ENCODE measurements around the gene GPSM3. TPM values are rescaled to one million over a fixed set of nuclear protein-coding genes. Genes with fewer than 3 reads are reported as not detected.

Gene GPSM3
- total and polyA plus RNA-seq, 2 of the 13 experiments (the other 11 are each of a cell fraction or from before 2014, with no cell fraction given) = 0.18 to 6.2 TPM

- TF ChIP-seq GTF3A (CRISPR knock-in tag; conservative IDR thresholded peaks at IDR 0.05) = no peak
Observed at GRCh38 chr6:32184084-32184640, 8.3 kb downstream of the GPSM3 start, which contains the start of gene AGER (continued).

GRCh38 chr6:32183483-32184083 lies 8.9 kb downstream of the GPSM3 start:
- no peaks in the 10 kb centered on the region for H3K9me3 ChIP-seq (ENCODE audit: low read length)
- no peak for TF ChIP-seq CTCF (CRISPR knock-in tag; IDR thresholded peaks at IDR 0.05)
- TF ChIP-seq ZNF605 (CRISPR knock-in tag; IDR thresholded peaks at IDR 0.05) = no peak
- TF ChIP-seq ZNF354B (CRISPR knock-in tag; IDR thresholded peaks at IDR 0.05) = no peak
- no peak for TF ChIP-seq ZNF607 (CRISPR knock-in tag; IDR thresholded peaks at IDR 0.05; ENCODE audit: borderline replicate concordance)
- TF ChIP-seq HNF1B (CRISPR knock-in tag; IDR thresholded peaks at IDR 0.05) = no peak
- no peak for TF ChIP-seq ZC3H4 (CRISPR knock-in tag; IDR thresholded peaks at IDR 0.05; ENCODE audit: borderline replicate concordance)
- 0 out of 2 replicates have a peak, but pooled peaks have one; percentile 9 for TF ChIP-seq ZNF446 (CRISPR knock-in tag; IDR thresholded peaks at IDR 0.05)
- TF ChIP-seq MAF1 (CRISPR knock-in tag; IDR thresholded peaks at IDR 0.05; ENCODE audit: borderline replicate concordance) = no peak
- TF ChIP-seq HNRNPK (IDR thresholded peaks at IDR 0.05; ENCODE audit: low read depth, low read length, poor library complexity, severe bottlenecking) = no peak
- 0 out of 2 replicates have a peak, but pooled peaks have one; percentile 2 for TF ChIP-seq RXRA (CRISPR knock-in tag; IDR thresholded peaks at IDR 0.05)
- no peak for TF ChIP-seq NFAT5 (CRISPR knock-in tag; IDR thresholded peaks at IDR 0.05)
- TF ChIP-seq POLR2A (IDR thresholded peaks at IDR 0.05; ENCODE audit: insufficient read depth in 1 of 2, low read depth in 2 of 2, low read length in 2 of 2) = 0 out of 4 replicates have a peak, but pooled peaks of 1 of the 2 experiments have one; percentile 3
- peak; percentile 79 for TF ChIP-seq AGO2 (optimal IDR thresholded peaks at IDR 0.05; ENCODE audit: low read depth, low read length)

More at GRCh38 chr6:32183483-32184083, 8.9 kb downstream of the GPSM3 start:
- Histone ChIP-seq H4K20me1 (ENCODE audit: insufficient read depth, low read length) (no peaks in the 10 kb centered on the region), H3K9ac (ENCODE audit: insufficient read depth, low read depth, low read length) (no peak overlapping the region), H3K79me2 (ENCODE audit: insufficient read depth, low read length) (peaks cover 19% of the 10 kb centered on the region), H3K27ac (ENCODE audit: extremely low read length, insufficient read depth, low read length) (no peak overlapping the region), H2AFZ (ENCODE audit: low read length) (no peak overlapping the region), H3K4me2 (ENCODE audit: low read depth, low read length) (no peak overlapping the region), H3K4me1 (ENCODE audit: insufficient read depth, low read length) (peaks cover 20% of the 10 kb centered on the region), H3K27me3 (ENCODE audit: control insufficient read depth in 1 of 2, insufficient read depth in 2 of 2, low read length in 2 of 2) (no peaks in the 10 kb centered on the region), H3K36me3 (replicated peaks in 1 of 2; ENCODE audit: control insufficient read depth in 1 of 2, insufficient read depth in 2 of 2, low read length in 2 of 2) (peaks cover 27 to 50% of the 10 kb centered on the region in 2 experiments), H3K4me3 (replicated peaks in 1 of 3; ENCODE audit: insufficient read depth in 1 of 3, low read depth in 2 of 3, low read length in 3 of 3) (no peak overlapping the region)
- no TSS peak for BruUV-seq (replicated peaks)
- intact Hi-C loops (cut with micrococcal nuclease; ENCODE audit: unreplicated experiment) = no loop called here
- ChIA-PET CTCF (ENCODE audit: low intra/inter-chr PET ratio, low total read pairs) (no interaction called here), POLR2A (interaction anchor here (0.6 to 2.4 kb wide), 3 partner anchors 9 to 47 kb away, joined by 3 to 18 read pairs (median 8); partner anchors contain the start of gene GPSM3)
- ATAC-seq (no peak), FAIRE-seq (no peak), DNase-seq (ENCODE audit: low spot score) (no peak)
- in situ Hi-C loops (cut with HindIII; ENCODE audit: extremely low pct_ligation_motif_present, low pct_unique_long_range_greater_than_20kb) = no loop called here
- 95% methylated on average over 14 of the region's 15 CpGs for WGBS (ENCODE audit: low lambda C conversion rate)
